ENCODE data around the gene KRT33B.
"Not testable (repeated sequence)": the region's sequence is repeated elsewhere in the genome, so short reads cannot be mapped to it uniquely, and the experiment has no call there.

Gene KRT33B

DNA sequence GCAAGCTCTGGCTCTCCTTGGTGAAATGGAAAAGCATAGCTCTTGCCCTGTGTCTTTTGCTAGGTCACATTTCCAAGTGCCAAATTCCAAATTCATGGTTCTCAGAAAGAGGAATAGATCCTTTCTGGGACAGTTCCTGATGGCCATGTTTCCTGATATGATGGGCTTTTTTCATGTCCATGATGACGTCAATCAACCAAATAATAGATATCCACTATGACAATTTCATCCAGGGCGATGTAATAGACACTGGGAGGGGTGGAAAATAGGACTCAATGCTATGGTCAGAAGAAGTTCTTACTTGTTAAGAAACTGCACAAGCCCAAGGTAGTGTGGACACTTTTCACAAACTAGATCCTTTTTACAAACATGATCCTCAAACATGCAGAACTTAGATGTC is 18.4 kb downstream of the KRT33B start:
- H3K4me3 ChIP-seq (replicated peaks; ENCODE audit: insufficient read depth, low read length) = no peak overlapping the region
- TF ChIP-seq GABPA (IDR thresholded peaks at IDR 0.05; ENCODE audit: low read depth) = no peak
- TF ChIP-seq CTCF (IDR thresholded peaks at IDR 0.05; ENCODE audit: insufficient read depth, low read length) = no peak
- TF ChIP-seq REST (IDR thresholded peaks at IDR 0.05; ENCODE audit: insufficient replicate concordance, low read depth) = no peak
- TF ChIP-seq SPI1 (IDR thresholded peaks at IDR 0.05; ENCODE audit: borderline replicate concordance, low read depth) = no peak
- no peak for TF ChIP-seq POLR2AphosphoS5 (IDR thresholded peaks at IDR 0.05; ENCODE audit: low read depth)
- DNase-seq (ENCODE audit: low read depth in 1 of 2, low spot score in 1 of 2) = no peak

DNA sequence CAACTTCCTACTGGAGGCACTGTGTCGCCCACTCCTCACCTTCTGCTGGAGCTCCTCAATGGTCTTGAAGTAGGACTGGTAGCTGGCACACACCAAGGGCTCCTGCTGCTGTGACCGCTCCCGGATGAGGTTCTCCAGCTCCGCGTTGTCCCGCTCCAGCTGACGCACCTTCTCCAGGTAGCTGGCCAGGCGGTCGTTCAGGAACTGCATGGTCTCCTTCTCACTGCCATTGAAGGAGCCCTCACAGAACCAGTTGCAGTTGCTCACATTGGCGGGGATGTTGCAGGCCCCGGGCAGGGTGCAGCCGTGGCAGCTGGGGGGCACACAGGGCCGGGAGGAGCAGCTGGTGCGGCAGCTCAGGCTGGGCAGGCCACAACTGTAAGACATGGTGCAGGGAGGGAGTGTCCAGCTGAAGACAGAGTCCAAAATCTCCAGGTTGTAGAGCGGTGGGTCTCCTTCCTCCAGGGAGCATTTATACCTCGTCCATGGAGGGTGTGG is 19.2 kb downstream of the KRT33B start, which contains the start of gene KRT33A:
Gene KRT33A (minus strand): TSS at position 448 of the 498 bp plus-strand sequence. CDS start 61 bp downstream, at position 387.
- H3K4me3 ChIP-seq (replicated peaks; ENCODE audit: insufficient read depth, low read length); H3K27me3 ChIP-seq (ENCODE audit: insufficient read depth, poor library complexity, severe bottlenecking); H3K27ac ChIP-seq (replicated peaks); DNase-seq (ENCODE audit: low read depth in 1 of 2, low spot score in 1 of 2): not testable (repeated sequence)

More for the DNA sequence above, 18.4 kb downstream of the KRT33B start:
- no peaks in the 10 kb centered on the region for H3K27me3 ChIP-seq (ENCODE audit: insufficient read depth, poor library complexity, severe bottlenecking)
- no peak overlapping the region for H3K27ac ChIP-seq (replicated peaks)

- H3K4me3 ChIP-seq (replicated peaks; ENCODE audit: insufficient read depth, low read length) = no peak overlapping the region
- TF ChIP-seq POLR2AphosphoS5 (IDR thresholded peaks at IDR 0.05; ENCODE audit: low read depth) = no peak
- TF ChIP-seq CTCF (IDR thresholded peaks at IDR 0.05; ENCODE audit: insufficient read depth, low read length) = no peak
- TF ChIP-seq GABPA (IDR thresholded peaks at IDR 0.05; ENCODE audit: low read depth) = no peak
- no peak for TF ChIP-seq SPI1 (IDR thresholded peaks at IDR 0.05; ENCODE audit: borderline replicate concordance, low read depth)
- no peak for TF ChIP-seq REST (IDR thresholded peaks at IDR 0.05; ENCODE audit: insufficient replicate concordance, low read depth)
- H3K27me3 ChIP-seq (ENCODE audit: insufficient read depth, poor library complexity, severe bottlenecking) = no peaks in the 10 kb centered on the region
- no peak for DNase-seq (ENCODE audit: low read depth in 1 of 2, low spot score in 1 of 2)
- no peak overlapping the region for H3K27ac ChIP-seq (replicated peaks)
Observed at GRCh38 chr17:41347869-41348760, 21.5 kb downstream of the KRT33B start.

GRCh38 chr17:41346421-41346820 is 23.2 kb downstream of the KRT33B start:
- H3K27me3 ChIP-seq (ENCODE audit: insufficient read depth, poor library complexity, severe bottlenecking); DNase-seq (ENCODE audit: low read depth in 1 of 2, low spot score in 1 of 2); H3K27ac ChIP-seq (replicated peaks); H3K4me3 ChIP-seq (replicated peaks; ENCODE audit: insufficient read depth, low read length): not testable (repeated sequence)
